D721Med (cell line): ENCODE results near the gene MBTD1.
A peak's percentile ranks its signal among the peaks of the same experiment; 100 is the strongest.

Experiments
- DNase-seq: peaks from one replicate; pipeline ENCODE4 v3.0.0; 2011; ENCODE audit warnings: low spot score; ENCODE audit not compliant: insufficient read length
- FAIRE-seq: peaks from 2 replicates; lab custom pipeline; 2011; peaks lifted over from hg19 to GRCh38; lab: Jason Lieb, UNC
- CTCF ChIP-seq: IDR thresholded peaks from 2 replicates; pipeline ENCODE4 v1.5.1; 2012; ENCODE audit warnings: mild to moderate bottlenecking, control low read depth; ENCODE audit not compliant: insufficient read depth; ENCODE audit errors: missing control alignments

MBTD1 gene

DNA sequence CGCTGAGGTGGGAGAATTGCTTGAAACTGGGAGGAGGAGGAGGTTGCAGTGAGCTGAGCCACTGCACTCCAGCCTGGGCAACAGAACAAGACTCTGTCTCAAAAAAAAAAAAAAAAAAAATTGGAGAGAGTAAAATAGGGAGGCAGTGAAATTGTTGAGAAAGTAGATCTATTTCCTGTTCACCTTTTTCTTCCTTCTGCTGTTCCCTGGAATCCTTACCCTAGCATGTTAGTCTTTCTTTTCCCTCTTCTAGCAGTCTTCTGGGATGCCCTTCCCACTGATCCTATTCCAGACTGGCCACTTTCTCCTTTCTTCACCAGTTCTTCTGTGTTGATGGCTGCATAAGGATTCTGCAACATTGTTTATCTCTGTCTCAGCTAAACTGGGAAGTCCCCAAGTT, 90.5 kb downstream of the MBTD1 start:
- FAIRE-seq: no peak
- no peak for DNase-seq

GRCh38 chr17:51166987-51167931, 92.6 kb downstream of the MBTD1 start:
- no peak for FAIRE-seq

More for the DNA sequence above, 90.5 kb downstream of the MBTD1 start:
- TF ChIP-seq CTCF: no peak

DNA sequence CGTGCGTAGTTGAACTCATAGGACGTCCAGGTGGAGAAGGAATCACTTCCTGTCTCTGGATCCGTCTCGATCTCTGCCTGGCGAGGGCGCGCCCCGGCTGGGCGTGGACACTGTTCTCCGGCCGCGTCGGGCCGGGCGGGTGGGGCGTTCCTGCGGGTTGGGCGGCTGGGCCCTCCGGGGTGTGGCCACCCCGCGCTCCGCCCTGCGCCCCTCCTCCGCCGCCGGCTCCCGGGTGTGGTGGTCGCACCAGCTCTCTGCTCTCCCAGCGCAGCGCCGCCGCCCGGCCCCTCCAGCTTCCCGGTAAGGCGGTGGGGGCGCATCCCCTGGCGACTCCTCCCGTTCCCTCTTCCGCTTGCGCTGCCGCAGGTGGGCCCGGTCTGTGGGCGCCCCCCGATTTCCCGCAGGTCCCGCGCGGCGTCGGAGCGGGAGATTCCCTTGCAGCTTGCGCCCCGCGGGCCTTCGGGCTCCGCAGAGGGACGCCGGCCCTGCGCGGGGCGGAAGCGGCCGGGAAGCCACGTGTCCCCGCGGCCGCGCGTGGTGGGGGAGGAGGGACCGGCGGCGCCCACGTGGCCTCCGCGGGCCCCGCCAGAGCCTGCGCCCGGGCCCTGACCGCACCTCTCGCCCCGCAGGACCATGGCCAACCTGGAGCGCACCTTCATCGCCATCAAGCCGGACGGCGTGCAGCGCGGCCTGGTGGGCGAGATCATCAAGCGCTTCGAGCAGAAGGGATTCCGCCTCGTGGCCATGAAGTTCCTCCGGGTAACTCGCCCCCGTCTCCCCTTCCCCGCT, 93.5 kb downstream of the MBTD1 start, which contains the start of gene NME2:
Gene NME2, plus strand, starts transcription at position 214 of the 789 bp plus-strand sequence. Its CDS starts 420 bp downstream, at position 634.
- FAIRE-seq: no peak
- TF ChIP-seq CTCF: peak; percentile 19
- peak; percentile 75 for DNase-seq

More at GRCh38 chr17:51166987-51167931, 92.6 kb downstream of the MBTD1 start:
- peak; percentile 65 for DNase-seq
- TF ChIP-seq CTCF: peak; percentile 62

- FAIRE-seq: no peak
- DNase-seq: peak; percentile 49
- no peak for TF ChIP-seq CTCF
Measured at GRCh38 chr17:51165680-51166197, 94.1 kb downstream of the MBTD1 start.

DNA sequence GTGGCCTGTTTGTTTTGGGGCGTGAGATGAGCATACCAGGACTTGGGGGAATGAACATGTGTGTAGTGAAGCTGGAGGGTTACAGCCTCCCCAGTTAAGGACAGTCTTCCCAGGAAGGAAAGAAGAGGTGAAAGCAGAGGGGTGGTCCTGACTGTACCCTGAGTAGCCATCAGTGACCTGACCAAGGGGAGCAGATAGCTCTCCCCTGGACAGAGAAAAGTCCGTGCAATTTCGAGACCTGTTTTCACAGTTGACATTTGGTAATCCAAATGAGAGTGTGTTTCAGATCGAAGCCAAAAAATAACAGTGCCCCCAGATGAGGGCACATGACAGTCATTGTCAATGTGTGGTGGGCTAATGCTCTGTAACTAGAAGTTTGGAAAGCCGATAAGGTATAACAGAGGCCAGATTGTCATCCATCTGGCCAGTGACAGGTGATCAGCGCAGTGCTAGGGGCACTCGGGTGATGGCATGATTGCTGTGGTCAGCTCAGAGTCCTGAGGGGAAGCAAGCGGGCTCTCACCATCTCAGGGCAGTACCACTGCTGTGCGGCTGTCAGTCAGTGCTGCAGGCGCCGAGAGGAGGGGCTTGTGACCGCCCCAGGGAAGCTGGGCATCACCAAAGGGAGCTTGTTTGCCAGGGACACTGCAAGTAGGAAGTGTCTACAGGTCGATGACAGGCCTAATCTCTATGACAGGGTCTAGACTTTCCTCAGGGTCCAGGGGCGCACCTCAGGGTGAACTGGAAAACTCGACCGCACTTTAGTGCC, 94.8 kb downstream of the MBTD1 start:
- no peak for TF ChIP-seq CTCF
- FAIRE-seq (no peak), DNase-seq (no peak)

DNA sequence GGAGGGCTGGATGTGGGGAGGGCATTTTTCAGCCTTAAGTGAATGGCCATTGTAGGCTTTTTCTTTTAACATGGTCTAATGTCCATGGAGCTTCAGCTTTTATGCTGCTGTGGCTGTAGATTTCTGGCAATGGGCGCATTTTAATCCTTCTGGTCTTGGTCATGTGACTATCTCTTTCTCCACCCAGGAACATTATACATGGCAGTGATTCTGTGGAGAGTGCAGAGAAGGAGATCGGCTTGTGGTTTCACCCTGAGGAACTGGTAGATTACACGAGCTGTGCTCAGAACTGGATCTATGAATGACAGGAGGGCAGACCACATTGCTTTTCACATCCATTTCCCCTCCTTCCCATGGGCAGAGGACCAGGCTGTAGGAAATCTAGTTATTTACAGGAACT, 98.3 kb downstream of the MBTD1 start:
- no peak for FAIRE-seq
- no peak for TF ChIP-seq CTCF
- DNase-seq: no peak
